Thyroid gland (tissue), 4 donors: ENCODE data around the gene SLC8A1.

Experiments used
- CTCF ChIP-seq, 6 experiments: fragments of 200-600 bp in 3 of 6; fragments of 450-650 bp in 3 of 6; sonication (generic) in 3 of 6; IDR thresholded peaks; one replicate each; pipeline ENCODE4 v1.5.1; 2016 to 2019; ENCODE audit warnings: antibody characterized with exemption in 6 of 6, mild to moderate bottlenecking in 2 of 6, inconsistent platforms in 1 of 6, moderate library complexity in 1 of 6
- POLR2A ChIP-seq, 2 donors: fragments of 450-650 bp; IDR thresholded peaks; one replicate each; pipeline ENCODE4 v1.6.1; 2017; ENCODE audit warnings: antibody characterized with exemption in 2 of 2, mild to moderate bottlenecking in 2 of 2, moderate library complexity in 1 of 2

- no peak for TF ChIP-seq POLR2A (IDR thresholded peaks at IDR 0.05)
- no peak for TF ChIP-seq CTCF (IDR thresholded peaks at IDR 0.05)
Observed at GRCh38 chr2:40230186-40230585, 221.7 kb downstream of the SLC8A1 start.
